ENCODE results near the gene FSTL4. TPM values are rescaled to one million over a fixed set of nuclear protein-coding genes. Genes with fewer than 3 reads are reported as not detected.

FSTL4 gene
- under 1 TPM in 1 of 2 donors, not detected in 1; 0.42 TPM for total RNA-seq
- polyA plus RNA-seq, result not detected
- long read RNA-seq, donor 1, result 0 reads
- long read RNA-seq, donor 2, result 0 reads

- 1 to 3% methylated on average over 32 to 74 of the region's 74 CpGs for WGBS, 2 donors
- peaks cover 1 to 2% of the 10 kb centered on the region in 2 donors for H3K27me3 ChIP-seq (ENCODE audit: control insufficient read depth in 1 of 2, insufficient read depth in 2 of 2, low read length in 1 of 2)
- ATAC-seq (ENCODE audit: low FRiP score) (no peak), DNase-seq (no peak)
- intact Hi-C loops (cut with DNase I), result no loop called here
- H3K4me1 ChIP-seq (ENCODE audit: control insufficient read depth in 1 of 2, insufficient read depth in 2 of 2, low read length in 2 of 2), result no peaks in the 10 kb centered on the region
- H3K9me3 ChIP-seq (ENCODE audit: control insufficient read depth, low read length), result no peaks in the 10 kb centered on the region
- peak within 1 kb of the TSS; percentile 2 to 8 for H3K4me3 ChIP-seq (ENCODE audit: low read length in 2 of 2)
- no peak within 1 kb of the TSS for H3K27ac ChIP-seq (ENCODE audit: low read depth in 1 of 2, low read length in 2 of 2)
- no peaks in the 10 kb centered on the region for H3K36me3 ChIP-seq (ENCODE audit: control insufficient read depth in 1 of 2, insufficient read depth in 2 of 2, low read length in 1 of 2)
These were observed at the start of gene FSTL4 for GRCh38 chr5:133612249-133612860. FSTL4 (minus strand) TSS chr5:133612541.

- intact Hi-C loops (cut with DNase I), result no loop called here
- Histone ChIP-seq H3K36me3 (ENCODE audit: control insufficient read depth in 1 of 2, insufficient read depth in 2 of 2, low read length in 1 of 2) (no peaks in the 10 kb centered on the region), H3K27me3 (ENCODE audit: control insufficient read depth in 1 of 2, insufficient read depth in 2 of 2, low read length in 1 of 2) (no peaks in the 10 kb centered on the region), H3K27ac (ENCODE audit: low read depth in 1 of 2, low read length in 2 of 2) (no peak overlapping the region), H3K4me3 (ENCODE audit: low read length in 2 of 2) (no peak overlapping the region), H3K4me1 (ENCODE audit: control insufficient read depth in 1 of 2, insufficient read depth in 2 of 2, low read length in 2 of 2) (no peaks in the 10 kb centered on the region), H3K9me3 (ENCODE audit: control insufficient read depth, low read length) (no peaks in the 10 kb centered on the region)
- WGBS, 2 donors, result 90 to 96% methylated on average over 2 of the region's 2 CpGs
- no peak for DNase-seq
- no peak for ATAC-seq (ENCODE audit: low FRiP score)
These were observed 49.0 kb upstream of the FSTL4 start for GRCh38 chr5:133661389-133661788.

- no peak overlapping the region for H3K27ac ChIP-seq (ENCODE audit: low read depth in 1 of 2, low read length in 2 of 2)
- WGBS, 2 donors, result 49 to 50% methylated on average over 1 of the region's 1 CpG
- DNase-seq, result no peak
- H3K4me3 ChIP-seq (ENCODE audit: low read length in 2 of 2), result no peak overlapping the region
- no peaks in the 10 kb centered on the region for H3K36me3 ChIP-seq (ENCODE audit: control insufficient read depth in 1 of 2, insufficient read depth in 2 of 2, low read length in 1 of 2)
- ATAC-seq (ENCODE audit: low FRiP score), result no peak
- no peaks in the 10 kb centered on the region for H3K27me3 ChIP-seq (ENCODE audit: control insufficient read depth in 1 of 2, insufficient read depth in 2 of 2, low read length in 1 of 2)
- no peaks in the 10 kb centered on the region for H3K9me3 ChIP-seq (ENCODE audit: control insufficient read depth, low read length)
- intact Hi-C loops (cut with DNase I), result no loop called here
- no peaks in the 10 kb centered on the region for H3K4me1 ChIP-seq (ENCODE audit: control insufficient read depth in 1 of 2, insufficient read depth in 2 of 2, low read length in 2 of 2)
These were observed 46.0 kb upstream of the FSTL4 start for GRCh38 chr5:133658327-133658726.

GRCh38 chr5:133657036-133657435 lies 44.7 kb upstream of the FSTL4 start:
- WGBS, 2 donors, result 80 to 86% methylated on average over 5 of the region's 5 CpGs
- no peaks in the 10 kb centered on the region for H3K27me3 ChIP-seq (ENCODE audit: control insufficient read depth in 1 of 2, insufficient read depth in 2 of 2, low read length in 1 of 2)
- intact Hi-C loops (cut with DNase I), result no loop called here
- no peaks in the 10 kb centered on the region for H3K36me3 ChIP-seq (ENCODE audit: control insufficient read depth in 1 of 2, insufficient read depth in 2 of 2, low read length in 1 of 2)
- no peaks in the 10 kb centered on the region for H3K4me1 ChIP-seq (ENCODE audit: control insufficient read depth in 1 of 2, insufficient read depth in 2 of 2, low read length in 2 of 2)
- no peaks in the 10 kb centered on the region for H3K9me3 ChIP-seq (ENCODE audit: control insufficient read depth, low read length)
- no peak for DNase-seq
- H3K27ac ChIP-seq (ENCODE audit: low read depth in 1 of 2, low read length in 2 of 2), result no peak overlapping the region
- no peak overlapping the region for H3K4me3 ChIP-seq (ENCODE audit: low read length in 2 of 2)
- ATAC-seq (ENCODE audit: low FRiP score), result no peak

DNA sequence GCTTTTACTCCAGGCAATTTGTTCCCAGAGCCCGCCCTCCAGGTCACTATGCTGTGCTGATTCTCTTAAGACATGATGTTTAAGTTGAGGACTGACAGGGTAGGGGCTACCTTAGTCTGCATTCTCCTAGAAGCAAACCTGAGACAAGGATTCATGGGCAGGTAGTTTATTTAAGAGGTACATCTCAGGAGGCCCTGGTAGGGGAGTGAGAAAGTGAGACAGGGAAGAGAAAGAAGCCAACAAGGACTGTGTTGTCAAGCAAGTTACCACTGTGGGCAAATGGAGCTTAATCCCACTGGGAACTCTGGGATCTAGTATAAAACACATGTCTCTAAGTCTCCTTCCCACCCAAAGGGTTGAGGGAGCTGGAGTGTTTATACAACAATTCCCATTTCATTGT lies 43.6 kb upstream of the FSTL4 start:
- DNase-seq, result no peak
- Histone ChIP-seq H3K9me3 (ENCODE audit: control insufficient read depth, low read length) (no peaks in the 10 kb centered on the region), H3K4me3 (ENCODE audit: low read length in 2 of 2) (no peak overlapping the region), H3K27me3 (ENCODE audit: control insufficient read depth in 1 of 2, insufficient read depth in 2 of 2, low read length in 1 of 2) (no peaks in the 10 kb centered on the region), H3K27ac (ENCODE audit: low read depth in 1 of 2, low read length in 2 of 2) (no peak overlapping the region), H3K36me3 (ENCODE audit: control insufficient read depth in 1 of 2, insufficient read depth in 2 of 2, low read length in 1 of 2) (no peaks in the 10 kb centered on the region), H3K4me1 (ENCODE audit: control insufficient read depth in 1 of 2, insufficient read depth in 2 of 2, low read length in 2 of 2) (no peaks in the 10 kb centered on the region)
- ATAC-seq (ENCODE audit: low FRiP score), result no peak
- intact Hi-C loops (cut with DNase I), result no loop called here
- WGBS, 2 donors, result 90 to 92% methylated on average over 1 of the region's 1 CpG

DNA sequence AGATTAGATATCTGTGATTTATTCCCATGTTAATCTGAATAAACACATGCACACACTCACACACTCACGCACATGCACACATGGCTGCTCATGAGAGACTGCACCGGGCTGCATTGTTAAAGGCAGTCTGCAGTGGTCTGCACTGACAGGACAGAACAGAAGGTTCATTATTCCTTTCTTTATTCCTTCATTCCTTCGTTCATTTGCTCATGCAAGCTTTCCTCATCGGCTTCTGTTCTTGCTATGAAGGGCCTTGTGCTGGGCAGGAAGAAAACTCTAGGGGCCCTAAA lies 41.4 kb upstream of the FSTL4 start:
- intact Hi-C loops (cut with DNase I), result no loop called here
- no peaks in the 10 kb centered on the region for H3K9me3 ChIP-seq (ENCODE audit: control insufficient read depth, low read length)
- H3K27me3 ChIP-seq (ENCODE audit: control insufficient read depth in 1 of 2, insufficient read depth in 2 of 2, low read length in 1 of 2), result no peaks in the 10 kb centered on the region
- no peaks in the 10 kb centered on the region for H3K36me3 ChIP-seq (ENCODE audit: control insufficient read depth in 1 of 2, insufficient read depth in 2 of 2, low read length in 1 of 2)
- no peak overlapping the region for H3K27ac ChIP-seq (ENCODE audit: low read depth in 1 of 2, low read length in 2 of 2)
- H3K4me3 ChIP-seq (ENCODE audit: low read length in 2 of 2), result no peak overlapping the region
- no peaks in the 10 kb centered on the region for H3K4me1 ChIP-seq (ENCODE audit: control insufficient read depth in 1 of 2, insufficient read depth in 2 of 2, low read length in 2 of 2)
- 51% methylated on average over 4 of the region's 4 CpGs for WGBS, 2 donors
- DNase-seq (no peak), ATAC-seq (ENCODE audit: low FRiP score) (no peak)

- Histone ChIP-seq H3K36me3 (ENCODE audit: control insufficient read depth in 1 of 2, insufficient read depth in 2 of 2, low read length in 1 of 2) (no peaks in the 10 kb centered on the region), H3K4me1 (ENCODE audit: control insufficient read depth in 1 of 2, insufficient read depth in 2 of 2, low read length in 2 of 2) (no peaks in the 10 kb centered on the region), H3K27me3 (ENCODE audit: control insufficient read depth in 1 of 2, insufficient read depth in 2 of 2, low read length in 1 of 2) (no peaks in the 10 kb centered on the region), H3K4me3 (ENCODE audit: low read length in 2 of 2) (no peak overlapping the region), H3K9me3 (ENCODE audit: control insufficient read depth, low read length) (no peaks in the 10 kb centered on the region), H3K27ac (ENCODE audit: low read depth in 1 of 2, low read length in 2 of 2) (no peak overlapping the region)
- ATAC-seq (ENCODE audit: low FRiP score), result no peak
- 43 to 46% methylated on average over 9 of the region's 9 CpGs for WGBS, 2 donors
- DNase-seq, result no peak
- intact Hi-C loops (cut with DNase I), result no loop called here
These were observed 40.8 kb upstream of the FSTL4 start for GRCh38 chr5:133652951-133653759.

DNA sequence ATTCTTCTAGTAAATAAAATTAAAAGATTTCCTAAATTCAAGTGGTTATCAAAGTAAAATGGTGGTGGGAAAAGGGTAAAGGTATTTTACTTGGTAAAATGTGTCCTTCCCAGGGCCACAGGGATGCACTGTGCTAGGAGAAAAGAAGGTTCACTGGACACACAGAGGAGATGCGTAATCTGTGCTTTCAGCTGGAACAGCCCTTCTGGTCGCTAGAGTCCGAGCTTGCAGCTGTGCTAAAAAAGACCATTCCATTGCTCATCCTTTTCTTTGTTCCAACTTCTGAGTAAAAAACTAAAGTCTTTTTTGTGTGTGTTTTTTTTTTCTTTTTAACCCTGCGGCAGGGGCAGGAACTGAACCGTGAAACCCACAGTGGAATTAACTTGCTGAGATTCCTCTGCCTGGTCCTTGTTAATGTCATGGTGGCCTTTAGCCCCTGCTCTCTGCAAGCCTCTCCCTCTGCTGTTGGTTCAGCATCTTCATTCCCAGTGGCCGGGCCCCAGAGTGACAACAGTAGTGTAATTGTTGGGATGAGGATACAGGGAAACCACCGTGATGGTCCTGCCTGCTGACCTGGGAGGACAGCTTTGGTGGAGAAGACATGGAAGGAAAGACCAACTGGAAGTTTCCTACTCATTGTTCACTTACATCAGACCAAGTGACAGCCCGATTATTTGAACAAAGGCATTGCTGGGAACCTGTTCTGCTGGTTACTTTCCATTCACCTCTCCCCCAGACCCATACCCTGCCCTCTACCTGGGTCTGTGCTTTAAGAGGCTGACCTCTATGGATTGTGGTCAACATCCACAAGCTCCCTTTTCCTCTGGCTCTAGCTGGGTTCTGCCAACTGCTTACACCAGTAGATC lies 31.9 kb upstream of the FSTL4 start:
- DNase-seq (no peak), ATAC-seq (ENCODE audit: low FRiP score) (no peak)
- no peak overlapping the region for H3K27ac ChIP-seq (ENCODE audit: low read depth in 1 of 2, low read length in 2 of 2)
- WGBS, 2 donors, result 55 to 71% methylated on average over 8 of the region's 8 CpGs
- no peak overlapping the region for H3K4me3 ChIP-seq (ENCODE audit: low read length in 2 of 2)
- H3K36me3 ChIP-seq (ENCODE audit: control insufficient read depth in 1 of 2, insufficient read depth in 2 of 2, low read length in 1 of 2), result no peaks in the 10 kb centered on the region
- H3K27me3 ChIP-seq (ENCODE audit: control insufficient read depth in 1 of 2, insufficient read depth in 2 of 2, low read length in 1 of 2), result no peaks in the 10 kb centered on the region
- peaks cover 1% of the 10 kb centered on the region for H3K9me3 ChIP-seq (ENCODE audit: control insufficient read depth, low read length)
- no peaks in the 10 kb centered on the region for H3K4me1 ChIP-seq (ENCODE audit: control insufficient read depth in 1 of 2, insufficient read depth in 2 of 2, low read length in 2 of 2)
- intact Hi-C loops (cut with DNase I), result no loop called here
